Measurements from ENCODE around the gene HLA-DMA.

HLA-DMA gene

GRCh38 chr6:32975886-32976285 is 23.0 kb upstream of the HLA-DMA start:
- in situ Hi-C loops (cut with HindIII; ENCODE audit: low sequenced_read_pairs), result loop anchor here (10.0 kb wide), 1 partner anchor 71 kb away; no protein-coding TSS in a partner anchor

GRCh38 chr6:32974541-32975308 is 21.8 kb upstream of the HLA-DMA start:
- in situ Hi-C loops (cut with HindIII; ENCODE audit: low sequenced_read_pairs), result loop anchor here (10.0 kb wide), 1 partner anchor 70 kb away; no protein-coding TSS in a partner anchor

GRCh38 chr6:32974016-32974333 is 21.1 kb upstream of the HLA-DMA start:
- in situ Hi-C loops (cut with HindIII; ENCODE audit: low sequenced_read_pairs), result loop anchor here (10.0 kb wide), 1 partner anchor 69 kb away; no protein-coding TSS in a partner anchor

GRCh38 chr6:32973144-32974015 is 20.5 kb upstream of the HLA-DMA start:
- in situ Hi-C loops (cut with HindIII; ENCODE audit: low sequenced_read_pairs), result loop anchor here (10.0 kb wide), 1 partner anchor 69 kb away; no protein-coding TSS in a partner anchor

- in situ Hi-C loops (cut with HindIII; ENCODE audit: low sequenced_read_pairs), result loop anchor here (10.0 kb wide), 1 partner anchor 68 kb away; no protein-coding TSS in a partner anchor
Measured at GRCh38 chr6:32972353-32973143, 19.7 kb upstream of the HLA-DMA start.

- in situ Hi-C loops (cut with HindIII; ENCODE audit: low sequenced_read_pairs), result loop anchor here (10.0 kb wide), 1 partner anchor 67 kb away; no protein-coding TSS in a partner anchor
Measured at GRCh38 chr6:32971581-32972352, 18.9 kb upstream of the HLA-DMA start.

- in situ Hi-C loops (cut with HindIII; ENCODE audit: low sequenced_read_pairs), result loop anchor here (10.0 kb wide), 1 partner anchor 66 kb away; no protein-coding TSS in a partner anchor
Measured at GRCh38 chr6:32971242-32971580, 18.3 kb upstream of the HLA-DMA start.

GRCh38 chr6:32970413-32971241 is 17.7 kb upstream of the HLA-DMA start:
- in situ Hi-C loops (cut with HindIII; ENCODE audit: low sequenced_read_pairs), result loop anchor here (10.0 kb wide), 1 partner anchor 66 kb away; no protein-coding TSS in a partner anchor

- in situ Hi-C loops (cut with HindIII; ENCODE audit: low sequenced_read_pairs), result loop anchor here (5.0 to 10.0 kb wide), 2 partner anchors 65 to 128 kb away; partner anchors contain the start of gene PSMB8
Measured at GRCh38 chr6:32969685-32970412, 17.0 kb upstream of the HLA-DMA start.

GRCh38 chr6:32968867-32969684 is 16.2 kb upstream of the HLA-DMA start:
- in situ Hi-C loops (cut with HindIII; ENCODE audit: low sequenced_read_pairs), result loop anchor here (5.0 kb wide), 1 partner anchor 127 kb away; the partner anchor contains the start of gene PSMB8

GRCh38 chr6:32968093-32968866 is 15.4 kb upstream of the HLA-DMA start, which contains the start of gene BRD2:
BRD2 (plus strand) TSS chr6:32968594; CDS start chr6:32972899, 4,305 bp downstream.
- in situ Hi-C loops (cut with HindIII; ENCODE audit: low sequenced_read_pairs), result loop anchor here (5.0 kb wide), 1 partner anchor 126 kb away; the partner anchor contains the start of gene PSMB8

- in situ Hi-C loops (cut with HindIII; ENCODE audit: low sequenced_read_pairs), result loop anchor here (5.0 kb wide), 1 partner anchor 125 kb away; the partner anchor contains the start of gene PSMB8
Measured at GRCh38 chr6:32967151-32968091, 14.5 kb upstream of the HLA-DMA start.

GRCh38 chr6:32964776-32965175 is 11.9 kb upstream of the HLA-DMA start:
- in situ Hi-C loops (cut with HindIII; ENCODE audit: low sequenced_read_pairs), result loop anchor here (5.0 kb wide), 1 partner anchor 122 kb away; the partner anchor contains the start of gene PSMB8

- in situ Hi-C loops (cut with HindIII; ENCODE audit: low sequenced_read_pairs), result no loop called here
Measured at GRCh38 chr6:32963866-32964265, 11.0 kb upstream of the HLA-DMA start.

GRCh38 chr6:32962213-32962826 is 9.4 kb upstream of the HLA-DMA start:
- in situ Hi-C loops (cut with HindIII; ENCODE audit: low sequenced_read_pairs), result no loop called here
